Effector memory CD8-positive, alpha-beta T cell (primary cell): Measurements from ENCODE around the gene EHF.
"Not testable (repeated sequence)": the region's sequence is repeated elsewhere in the genome, so short reads cannot be mapped to it uniquely, and the experiment has no call there.

Experiments used
- ATAC-seq: fragments of 150-1000 bp; cut with Tn5 transposase; replicated peaks from 2 replicates; pipeline ENCODE4 v1.10.0; 2021; ENCODE audit warnings: mild to moderate bottlenecking, moderate library complexity
- DNase-seq, 3 experiments: peaks; one replicate each; pipeline ENCODE4 v3.0.0; 2021
- H3K27ac Mint-ChIP-seq, 2 donors: one replicate each; pipeline ENCODE4 v1.8.0; 2022; ENCODE audit warnings: mild to moderate bottlenecking in 2 of 2, mixed read lengths in 2 of 2, moderate library complexity in 2 of 2
- H3K27me3 Mint-ChIP-seq, 2 donors: one replicate each; pipeline ENCODE4 v1.8.0; 2022; ENCODE audit warnings: mixed read lengths in 2 of 2
- H3K36me3 Mint-ChIP-seq: one replicate; pipeline ENCODE4 v1.8.0; 2022; ENCODE audit warnings: mild to moderate bottlenecking, moderate library complexity, mixed read lengths; ENCODE audit not compliant: insufficient read depth
- H3K4me1 Mint-ChIP-seq, 2 donors: one replicate each; pipeline ENCODE4 v1.8.0; 2022; ENCODE audit warnings: low read depth in 2 of 2, mixed read lengths in 2 of 2
- H3K4me3 Mint-ChIP-seq, 2 donors: one replicate each; pipeline ENCODE4 v1.8.0; 2022; ENCODE audit warnings: mild to moderate bottlenecking in 2 of 2, mixed read lengths in 2 of 2, moderate library complexity in 2 of 2
- H3K9me3 Mint-ChIP-seq, 2 donors: one replicate each; pipeline ENCODE4 v1.8.0; 2022; ENCODE audit warnings: mixed read lengths in 2 of 2

Gene EHF

DNA sequence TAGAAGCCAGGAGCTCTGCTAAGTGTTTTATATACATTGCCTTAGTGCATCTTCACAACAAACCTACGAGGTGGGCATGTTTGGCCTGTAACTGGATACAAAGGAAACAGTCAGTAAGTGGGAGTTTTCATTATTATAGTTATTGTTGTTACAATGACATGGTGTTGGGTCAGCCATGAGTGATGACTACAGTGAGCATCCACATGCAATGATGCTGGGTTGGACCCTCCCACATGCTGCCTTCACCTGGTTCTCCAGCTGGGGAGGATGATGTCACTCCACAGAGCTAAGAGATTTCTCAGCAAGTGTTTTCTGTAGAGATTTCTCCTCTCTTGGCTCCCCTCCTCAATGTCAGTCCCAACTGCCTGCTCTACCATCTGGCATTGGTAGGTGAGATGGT is 59.3 kb downstream of the EHF start:
- H3K27ac Mint-ChIP-seq = no peak overlapping the region
- H3K9me3 Mint-ChIP-seq = no peaks in the 10 kb centered on the region
- no peaks in the 10 kb centered on the region for H3K4me1 Mint-ChIP-seq
- no peak overlapping the region for H3K4me3 Mint-ChIP-seq
- H3K36me3 Mint-ChIP-seq = peaks cover 3% of the 10 kb centered on the region
- DNase-seq (no peak), ATAC-seq (no peak)
- H3K27me3 Mint-ChIP-seq = peaks cover 12 to 15% of the 10 kb centered on the region in 2 donors

DNA sequence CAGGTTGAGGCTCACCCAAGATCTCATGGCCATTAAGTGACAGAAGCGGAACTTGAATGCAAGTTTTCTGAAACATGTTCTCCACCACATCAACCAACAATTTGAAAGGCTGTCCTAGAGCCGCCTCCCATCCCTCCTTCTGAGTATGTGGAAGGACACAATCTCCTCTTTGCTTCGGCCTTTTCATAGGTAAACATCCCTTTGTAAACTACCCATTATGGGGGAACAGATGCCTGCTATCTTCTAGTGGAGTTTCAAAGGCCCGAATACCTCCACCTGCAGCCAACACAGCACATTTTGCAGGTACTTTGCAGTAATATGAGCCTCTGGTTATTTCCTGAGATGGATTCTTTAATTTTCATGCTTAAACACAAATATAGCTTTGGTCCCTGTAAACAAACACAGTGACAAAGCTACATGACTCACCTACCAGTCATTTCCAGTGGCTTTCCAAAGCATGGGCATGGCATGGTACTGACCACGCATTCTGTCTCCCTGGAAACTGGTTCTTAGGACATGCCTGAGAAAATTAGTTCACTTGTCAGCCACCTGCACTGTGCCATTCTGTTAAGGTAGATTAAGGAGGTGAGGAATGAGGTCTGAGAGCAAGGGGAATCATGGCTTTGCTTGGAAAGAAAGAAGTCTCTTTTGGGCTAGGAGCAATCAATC is 60.2 kb downstream of the EHF start:
- peaks cover 3 to 9% of the 10 kb centered on the region in 2 donors for H3K27me3 Mint-ChIP-seq
- H3K9me3 Mint-ChIP-seq = no peaks in the 10 kb centered on the region
- ATAC-seq (no peak), DNase-seq (no peak)
- H3K27ac Mint-ChIP-seq = no peak overlapping the region
- no peak overlapping the region for H3K4me3 Mint-ChIP-seq
- peaks cover 3% of the 10 kb centered on the region for H3K36me3 Mint-ChIP-seq
- no peaks in the 10 kb centered on the region for H3K4me1 Mint-ChIP-seq

DNA sequence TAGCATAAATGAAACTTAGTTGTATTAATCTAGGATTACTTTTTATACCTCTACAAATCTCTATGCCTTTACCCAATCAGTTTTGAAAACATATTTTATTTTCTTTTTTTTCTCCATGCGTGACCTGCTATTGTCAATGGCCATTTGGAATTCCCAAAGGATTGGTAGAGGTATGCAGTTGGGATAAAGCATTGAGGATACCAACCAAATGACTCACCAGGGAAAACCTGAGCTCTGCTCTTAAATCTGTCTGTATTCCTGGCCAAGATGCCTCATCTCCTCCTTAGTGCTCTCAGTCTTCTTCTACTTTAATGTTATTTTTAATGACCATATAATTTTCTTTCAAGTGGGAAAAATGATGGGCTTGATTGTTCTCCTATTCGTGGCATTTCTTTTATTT is 61.9 kb downstream of the EHF start:
- Mint-ChIP-seq H3K9me3 (no peaks in the 10 kb centered on the region), H3K27me3 (peaks cover 0 to 9% of the 10 kb centered on the region in 2 donors), H3K4me3 (no peak overlapping the region), H3K4me1 (no peaks in the 10 kb centered on the region), H3K36me3 (peaks cover 3% of the 10 kb centered on the region), H3K27ac (no peak overlapping the region)
- no peak for DNase-seq
- no peak for ATAC-seq

DNA sequence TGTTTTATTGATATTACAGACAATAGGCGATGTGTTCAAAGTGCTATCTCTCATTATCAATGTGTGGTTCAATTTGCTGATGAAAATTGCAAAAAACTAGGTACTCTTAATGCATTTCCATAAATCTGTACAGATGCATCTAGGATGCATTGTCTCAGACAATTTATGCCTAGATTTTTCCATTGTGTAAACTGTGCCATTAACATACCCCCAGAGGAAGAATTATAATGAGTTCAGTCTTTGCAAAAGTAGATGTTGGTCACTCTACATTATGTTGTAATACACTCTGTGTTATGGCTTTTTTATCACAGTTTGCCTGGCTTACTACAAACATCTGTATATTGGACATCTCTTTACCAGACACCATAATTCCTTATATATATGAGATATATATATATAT is 62.5 kb downstream of the EHF start:
- no peak overlapping the region for H3K27ac Mint-ChIP-seq
- no peaks in the 10 kb centered on the region for H3K9me3 Mint-ChIP-seq
- H3K4me3 Mint-ChIP-seq = no peak overlapping the region

DNA sequence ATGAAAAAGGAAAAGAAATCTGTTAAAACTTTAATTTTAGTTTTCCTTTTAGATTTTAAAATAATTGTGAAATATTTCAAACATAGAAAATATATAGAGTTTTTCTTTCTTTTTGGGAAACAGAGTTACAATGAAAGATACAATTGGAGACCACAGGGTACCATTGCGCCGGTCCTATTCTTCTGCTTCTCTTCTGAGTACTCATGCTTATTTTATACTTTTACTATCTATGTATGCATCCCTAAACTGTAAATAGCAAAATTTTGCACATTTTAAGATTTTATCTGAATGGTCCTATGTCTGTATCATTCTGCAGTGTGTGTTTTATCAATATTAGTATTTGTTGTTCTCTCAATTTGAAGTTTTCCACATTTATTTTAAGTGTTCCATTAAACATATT is 65.0 kb downstream of the EHF start:
- Mint-ChIP-seq H3K36me3 (no peaks in the 10 kb centered on the region), H3K27ac (no peak overlapping the region), H3K4me3 (no peak overlapping the region), H3K27me3 (peaks cover 0 to 8% of the 10 kb centered on the region in 2 donors), H3K4me1 (no peaks in the 10 kb centered on the region), H3K9me3 (no peaks in the 10 kb centered on the region)
- ATAC-seq (no peak), DNase-seq (no peak)

More for the DNA sequence above, 62.5 kb downstream of the EHF start:
- H3K27me3 Mint-ChIP-seq = peaks cover 0 to 9% of the 10 kb centered on the region in 2 donors
- peaks cover 3% of the 10 kb centered on the region for H3K36me3 Mint-ChIP-seq
- no peaks in the 10 kb centered on the region for H3K4me1 Mint-ChIP-seq
- DNase-seq = no peak
- ATAC-seq = no peak

DNA sequence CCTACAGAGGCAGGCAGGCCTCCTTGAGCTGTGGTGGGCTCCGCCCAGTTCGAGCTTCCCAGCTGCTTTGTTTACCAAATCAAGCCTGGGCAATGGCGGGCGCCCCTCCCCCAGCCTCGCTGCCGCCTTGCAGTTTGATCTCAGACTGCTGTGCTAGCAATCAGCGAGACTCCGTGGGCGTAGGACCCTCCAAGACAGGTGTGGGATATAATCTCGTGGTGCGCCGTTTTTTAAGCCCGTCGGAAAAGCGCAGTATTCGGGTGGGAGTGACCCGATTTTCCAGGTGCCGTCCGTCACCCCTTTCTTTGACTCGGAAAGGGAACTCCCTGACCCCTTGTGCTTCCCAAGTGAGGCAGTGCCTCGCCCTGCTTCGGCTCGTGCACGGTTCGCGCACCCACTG is 71.4 kb downstream of the EHF start:
- DNase-seq, ATAC-seq, H3K4me1 Mint-ChIP-seq, H3K27ac Mint-ChIP-seq, H3K4me3 Mint-ChIP-seq, H3K36me3 Mint-ChIP-seq, H3K9me3 Mint-ChIP-seq: not testable (repeated sequence)
- peaks cover 29 to 32% of the 10 kb centered on the region in 2 donors for H3K27me3 Mint-ChIP-seq

DNA sequence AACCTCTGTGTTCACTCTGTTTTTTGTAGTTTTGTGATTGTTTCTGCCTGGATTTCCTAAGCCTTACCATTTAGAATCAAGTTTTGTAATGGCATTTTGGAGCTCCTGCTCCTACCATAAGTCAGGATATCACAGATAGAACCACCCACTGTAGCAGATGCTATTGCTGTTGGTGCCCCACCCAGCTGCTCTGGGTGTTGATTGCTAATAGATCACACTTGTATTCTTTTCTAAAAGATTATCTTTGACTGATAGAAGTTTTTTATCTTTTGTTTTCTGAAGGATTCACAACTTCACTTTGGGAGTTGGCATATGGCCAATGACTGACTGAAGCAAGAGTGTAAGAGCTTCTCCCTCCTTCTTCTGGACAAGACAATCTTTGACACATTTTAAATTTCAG is 76.0 kb downstream of the EHF start:
- H3K27me3 Mint-ChIP-seq = peaks cover 53 to 59% of the 10 kb centered on the region in 2 donors
- ATAC-seq (no peak), DNase-seq (no peak)
- no peaks in the 10 kb centered on the region for H3K36me3 Mint-ChIP-seq
- no peak overlapping the region for H3K27ac Mint-ChIP-seq
- no peaks in the 10 kb centered on the region for H3K9me3 Mint-ChIP-seq
- no peaks in the 10 kb centered on the region for H3K4me1 Mint-ChIP-seq
- H3K4me3 Mint-ChIP-seq = no peak overlapping the region

DNA sequence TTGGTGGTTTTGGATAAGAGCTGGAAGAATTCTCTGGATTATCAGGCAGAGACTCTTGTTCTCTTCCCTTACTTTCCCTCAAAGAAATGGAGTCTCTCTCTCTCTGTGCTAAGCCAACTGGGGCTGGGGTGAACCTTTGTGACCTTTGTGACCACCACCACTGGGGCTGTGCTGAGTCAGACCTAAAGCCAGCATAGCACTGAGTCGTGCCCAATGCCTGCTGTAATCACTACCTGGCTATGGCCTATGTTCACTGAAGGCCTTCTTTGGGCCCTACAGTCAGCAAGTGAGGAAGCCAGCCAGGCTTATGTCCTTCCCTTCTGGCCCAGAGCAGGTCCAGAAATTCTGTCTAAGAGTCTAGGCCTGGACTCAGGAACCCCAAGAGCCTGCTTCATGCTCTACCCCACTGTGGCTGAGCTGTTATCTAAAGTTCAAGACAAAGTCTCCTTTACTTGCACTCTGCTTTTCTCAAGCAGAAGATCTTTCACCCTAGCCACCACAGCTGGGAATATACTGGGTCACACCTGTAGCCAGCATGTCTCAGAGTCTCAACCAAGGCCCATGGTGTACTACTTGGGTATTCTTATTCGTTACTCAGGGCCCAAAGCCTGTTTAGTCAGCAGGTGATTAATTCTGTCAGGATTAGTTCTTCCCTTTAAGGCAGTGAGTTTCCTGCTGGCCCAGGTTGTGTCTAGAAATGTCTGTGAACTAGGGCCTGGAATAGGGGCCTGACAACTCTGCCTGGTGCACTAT is 86.0 kb downstream of the EHF start:
- peaks cover 7 to 35% of the 10 kb centered on the region in 2 donors for H3K27me3 Mint-ChIP-seq
- H3K36me3 Mint-ChIP-seq = no peaks in the 10 kb centered on the region
- H3K27ac Mint-ChIP-seq = no peak overlapping the region
- DNase-seq (no peak), ATAC-seq (no peak)
- no peak overlapping the region for H3K4me3 Mint-ChIP-seq
- peaks cover 0 to 4% of the 10 kb centered on the region in 2 donors for H3K4me1 Mint-ChIP-seq
- H3K9me3 Mint-ChIP-seq = peaks cover 0 to 2% of the 10 kb centered on the region in 2 donors

DNA sequence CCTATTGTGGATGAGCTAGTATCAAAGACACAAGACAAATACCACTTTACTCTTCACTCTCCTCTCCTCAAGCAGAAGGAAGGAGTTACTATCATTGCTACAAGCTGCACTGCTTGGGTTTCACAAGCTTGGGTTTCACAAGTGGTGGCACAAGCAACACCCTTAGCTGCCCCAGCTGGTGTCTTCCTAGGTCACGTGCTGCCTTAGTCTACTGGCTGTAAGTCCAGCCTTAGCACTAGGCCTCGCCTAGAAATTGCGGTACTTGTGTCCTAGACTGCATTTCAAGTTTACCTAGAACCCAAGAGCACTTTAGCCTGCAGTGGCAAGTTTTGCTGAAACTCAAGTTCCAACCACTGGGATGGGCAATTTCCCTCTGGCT is 86.6 kb downstream of the EHF start:
- H3K4me1 Mint-ChIP-seq = peaks cover 0 to 4% of the 10 kb centered on the region in 2 donors
- no peaks in the 10 kb centered on the region for H3K36me3 Mint-ChIP-seq
- H3K9me3 Mint-ChIP-seq = peaks cover 5 to 6% of the 10 kb centered on the region in 2 donors
- H3K4me3 Mint-ChIP-seq = no peak overlapping the region
- peaks cover 12 to 40% of the 10 kb centered on the region in 2 donors for H3K27me3 Mint-ChIP-seq
- ATAC-seq = peak; percentile 88
- DNase-seq = no peak
- H3K27ac Mint-ChIP-seq = no peak overlapping the region
